Mesenchymal stem cell (in vitro differentiated cells and primary cell): ENCODE results near the gene DPYSL4.

Source experiments
- DNase-seq: peaks from one replicate; pipeline ENCODE4 v3.0.0-alpha.2; 2013
- H2AFZ ChIP-seq: one replicate; pipeline ENCODE4 v1.6.1; 2013; ENCODE audit warnings: low read depth, mild to moderate bottlenecking, control low read depth, inconsistent platforms, low read length, moderate library complexity
- H2AK5ac ChIP-seq: 2 replicates; pipeline ENCODE4 v1.6.1; 2013; ENCODE audit warnings: low read length, moderate library complexity, mild to moderate bottlenecking, inconsistent platforms; ENCODE audit not compliant: severe bottlenecking
- H2BK120ac ChIP-seq: one replicate; pipeline ENCODE4 v1.6.1; 2013; ENCODE audit warnings: low read depth, mild to moderate bottlenecking, inconsistent platforms, low read length, moderate library complexity
- H2BK12ac ChIP-seq, 2 experiments: one replicate each; pipeline ENCODE4 v1.6.1; 2013; ENCODE audit warnings: inconsistent platforms in 2 of 2, low read length in 2 of 2, mild to moderate bottlenecking in 2 of 2, moderate library complexity in 2 of 2, control low read depth in 1 of 2
- H2BK15ac ChIP-seq: one replicate; pipeline ENCODE4 v1.6.1; 2013; ENCODE audit warnings: mild to moderate bottlenecking, low read depth, inconsistent platforms; ENCODE audit not compliant: poor library complexity, severe bottlenecking
- H2BK5ac ChIP-seq: 2 replicates; pipeline ENCODE4 v1.6.1; 2013; ENCODE audit warnings: low read depth, mild to moderate bottlenecking, low read length, control low read depth, inconsistent platforms; ENCODE audit not compliant: poor library complexity, severe bottlenecking
- H3K14ac ChIP-seq, 2 experiments: one replicate each; pipeline ENCODE4 v1.6.1; 2013; ENCODE audit warnings: inconsistent platforms in 2 of 2, low read length in 2 of 2, control low read depth in 1 of 2, mild to moderate bottlenecking in 1 of 2, moderate library complexity in 1 of 2
- H3K18ac ChIP-seq, 2 experiments: one replicate each; pipeline ENCODE4 v1.6.1; 2013; ENCODE audit warnings: inconsistent platforms in 2 of 2, low read length in 2 of 2, control low read depth in 1 of 2, low read depth in 1 of 2, mild to moderate bottlenecking in 1 of 2
- H3K23ac ChIP-seq, 2 experiments: one replicate each; pipeline ENCODE4 v1.6.1; 2013; ENCODE audit warnings: inconsistent platforms in 2 of 2, low read length in 2 of 2, mild to moderate bottlenecking in 2 of 2, moderate library complexity in 2 of 2, control low read depth in 1 of 2
- H3K27ac ChIP-seq: 2 replicates; pipeline ENCODE4 v1.5.1; 2013; ENCODE audit warnings: mild to moderate bottlenecking, moderate library complexity, low read length, control low read depth, inconsistent platforms; ENCODE audit not compliant: poor library complexity, severe bottlenecking
- H3K27me3 ChIP-seq, 2 experiments: 2 replicates each; pipeline versions ENCODE4 v1.6.1 to v1.7.0; 2013; ENCODE audit warnings: low read length in 2 of 2, mild to moderate bottlenecking in 2 of 2, moderate library complexity in 2 of 2, control low read depth in 1 of 2, inconsistent platforms in 1 of 2; ENCODE audit not compliant: control insufficient read depth in 1 of 2, insufficient read depth in 1 of 2
- H3K36me3 ChIP-seq, 2 experiments: 2 replicates each; pipeline versions ENCODE4 v1.6.1 to v1.7.0; 2013; ENCODE audit warnings: low read length in 2 of 2, control low read depth in 1 of 2, inconsistent platforms in 1 of 2, low read depth in 1 of 2, mild to moderate bottlenecking in 1 of 2; ENCODE audit not compliant: insufficient read depth in 2 of 2, control insufficient read depth in 1 of 2
- H3K4ac ChIP-seq, 2 experiments: one replicate each; pipeline ENCODE4 v1.6.1; 2013; ENCODE audit warnings: inconsistent platforms in 2 of 2, low read length in 2 of 2, mild to moderate bottlenecking in 2 of 2, moderate library complexity in 2 of 2, control low read depth in 1 of 2, low read depth in 1 of 2
- H3K4me1 ChIP-seq: 2 replicates; pipeline ENCODE4 v1.6.1; 2013; ENCODE audit warnings: low read depth, low read length, control low read depth; ENCODE audit not compliant: control insufficient read depth, insufficient read depth
- H3K4me2 ChIP-seq: 2 replicates; pipeline ENCODE4 v1.6.1; 2013; ENCODE audit warnings: low read length, mild to moderate bottlenecking, inconsistent platforms; ENCODE audit not compliant: poor library complexity, severe bottlenecking
- H3K4me3 ChIP-seq, 2 experiments: 2 replicates each; pipeline versions ENCODE4 v1.5.1 to v1.7.0; 2013; ENCODE audit warnings: low read length in 2 of 2, mild to moderate bottlenecking in 2 of 2, control low read depth in 1 of 2, low read depth in 1 of 2; ENCODE audit not compliant: insufficient read depth in 1 of 2
- H3K79me1 ChIP-seq: replicated peaks from 2 replicates; pipeline ENCODE4 v1.6.1; 2013; ENCODE audit warnings: mild to moderate bottlenecking, control low read depth, low read length, inconsistent platforms; ENCODE audit not compliant: poor library complexity, severe bottlenecking
- H3K9ac ChIP-seq: 2 replicates; pipeline ENCODE4 v1.7.0; 2013; ENCODE audit warnings: mild to moderate bottlenecking, low read length, moderate library complexity
- H3K9me3 ChIP-seq: 2 replicates; pipeline ENCODE4 v1.7.0; 2013; ENCODE audit warnings: mild to moderate bottlenecking, low read length; ENCODE audit not compliant: control insufficient read depth
- H4K8ac ChIP-seq: one replicate; pipeline ENCODE4 v1.6.1; 2013; ENCODE audit warnings: inconsistent platforms, mild to moderate bottlenecking, low read length, moderate library complexity
- H4K91ac ChIP-seq: one replicate; pipeline ENCODE4 v1.6.1; 2013; ENCODE audit warnings: mild to moderate bottlenecking, low read length, inconsistent platforms
- WGBS: methylation state at CpG from one replicate; pipeline ENCODE4 v1.1.7; 2013; ENCODE audit warnings: mixed read lengths; 5-methylcytosine and 5-hydroxymethylcytosine counted together

The DPYSL4 gene

GRCh38 chr10:132237871-132238270 lies 51.1 kb downstream of the DPYSL4 start:
- Histone ChIP-seq H4K91ac (no peak overlapping the region), H3K27me3 (peaks cover 0 to 7% of the 10 kb centered on the region in 2 experiments), H3K4me1 (peaks cover 3% of the 10 kb centered on the region), H3K23ac (no peak overlapping the region), H2BK120ac (no peak overlapping the region), H2BK12ac (no peak overlapping the region), H3K14ac (peak overlapping the region in 1 of 2 experiments; percentile 16), H2BK5ac (no peak overlapping the region), H4K8ac (no peak overlapping the region), H3K18ac (no peak overlapping the region), H3K4me2 (no peak overlapping the region), H3K4ac (no peak overlapping the region), H3K27ac (no peak overlapping the region), H3K9me3 (no peaks in the 10 kb centered on the region), H3K36me3 (peaks cover 3 to 8% of the 10 kb centered on the region in 2 experiments), H3K9ac (no peak overlapping the region), H2AK5ac (no peak overlapping the region), H3K79me1 (no peaks in the 10 kb centered on the region), H3K4me3 (no peak overlapping the region), H2AFZ (no peak overlapping the region), H2BK15ac (no peak overlapping the region)
- WGBS = 65% methylated on average over 9 of the region's 9 CpGs
- no peak for DNase-seq

GRCh38 chr10:132238371-132239125 lies 51.8 kb downstream of the DPYSL4 start:
- H2AFZ ChIP-seq = no peak overlapping the region
- H3K4me2 ChIP-seq = no peak overlapping the region
- H3K36me3 ChIP-seq = peaks cover 3 to 8% of the 10 kb centered on the region in 2 experiments
- no peak overlapping the region for H3K18ac ChIP-seq
- H3K79me1 ChIP-seq = no peaks in the 10 kb centered on the region
- no peak overlapping the region for H2BK120ac ChIP-seq
- H2BK12ac ChIP-seq = no peak overlapping the region
- DNase-seq = no peak
- WGBS = 87% methylated on average over 17 of the region's 17 CpGs
- no peak overlapping the region for H2BK5ac ChIP-seq
- no peak overlapping the region for H3K23ac ChIP-seq
- no peak overlapping the region for H2BK15ac ChIP-seq
- H3K4ac ChIP-seq = no peak overlapping the region
- H3K9ac ChIP-seq = no peak overlapping the region
- H3K14ac ChIP-seq = no peak overlapping the region
- no peak overlapping the region for H4K91ac ChIP-seq
- H3K4me3 ChIP-seq = no peak overlapping the region
- H3K9me3 ChIP-seq = no peaks in the 10 kb centered on the region
- H3K4me1 ChIP-seq = peaks cover 3% of the 10 kb centered on the region
- no peak overlapping the region for H2AK5ac ChIP-seq
- peaks cover 0 to 7% of the 10 kb centered on the region in 2 experiments for H3K27me3 ChIP-seq
- no peak overlapping the region for H3K27ac ChIP-seq
- H4K8ac ChIP-seq = no peak overlapping the region

- H3K4me2 ChIP-seq = no peak overlapping the region
- no peak overlapping the region for H4K91ac ChIP-seq
- H3K9me3 ChIP-seq = no peaks in the 10 kb centered on the region
- peaks cover 3 to 11% of the 10 kb centered on the region in 2 experiments for H3K36me3 ChIP-seq
- H2BK5ac ChIP-seq = no peak overlapping the region
- no peak overlapping the region for H2BK120ac ChIP-seq
- no peak overlapping the region for H3K18ac ChIP-seq
- 67% methylated on average over 29 of the region's 29 CpGs for WGBS
- H2AFZ ChIP-seq = no peak overlapping the region
- H3K9ac ChIP-seq = no peak overlapping the region
- H2BK12ac ChIP-seq = no peak overlapping the region
- no peak overlapping the region for H3K23ac ChIP-seq
- no peak overlapping the region for H2BK15ac ChIP-seq
- no peak overlapping the region for H3K4me3 ChIP-seq
- peaks cover 3% of the 10 kb centered on the region for H3K4me1 ChIP-seq
- H3K14ac ChIP-seq = no peak overlapping the region
- H3K27ac ChIP-seq = no peak overlapping the region
- no peak overlapping the region for H4K8ac ChIP-seq
- H3K27me3 ChIP-seq = peaks cover 0 to 4% of the 10 kb centered on the region in 2 experiments
- no peak overlapping the region for H3K4ac ChIP-seq
- DNase-seq = peak; percentile 60
- H3K79me1 ChIP-seq = no peaks in the 10 kb centered on the region
- no peak overlapping the region for H2AK5ac ChIP-seq
Observed at GRCh38 chr10:132239126-132240031, 52.6 kb downstream of the DPYSL4 start.

- Histone ChIP-seq H3K4me2 (no peak overlapping the region), H2BK5ac (no peak overlapping the region), H3K79me1 (no peaks in the 10 kb centered on the region), H4K8ac (no peak overlapping the region), H3K4ac (no peak overlapping the region), H2BK120ac (no peak overlapping the region), H3K18ac (no peak overlapping the region), H3K14ac (no peak overlapping the region), H3K27me3 (peaks cover 0 to 4% of the 10 kb centered on the region in 2 experiments), H3K36me3 (peaks cover 0 to 5% of the 10 kb centered on the region in 2 experiments), H3K4me3 (no peak overlapping the region), H2BK12ac (no peak overlapping the region), H3K23ac (no peak overlapping the region), H2AK5ac (no peak overlapping the region), H3K4me1 (peaks cover 3% of the 10 kb centered on the region), H3K9ac (no peak overlapping the region), H2AFZ (no peak overlapping the region), H3K27ac (no peak overlapping the region), H2BK15ac (no peak overlapping the region), H4K91ac (no peak overlapping the region), H3K9me3 (no peaks in the 10 kb centered on the region)
- no peak for DNase-seq
- 93% methylated on average over 12 of the region's 15 CpGs for WGBS
Observed at GRCh38 chr10:132240156-132240555, 53.4 kb downstream of the DPYSL4 start.
